ENCODE results near the gene CAPN11.

Gene CAPN11

GRCh38 chr6:44172731-44173500 is 14.3 kb downstream of the CAPN11 start:
- DNase-seq (ENCODE audit: low read depth, low spot score), result peak; percentile 73
- in situ Hi-C loops (cut with HindIII; ENCODE audit: low sequenced_read_pairs), result no loop called here
- peak; percentile 92 for TF ChIP-seq CTCF (IDR thresholded peaks at IDR 0.05; ENCODE audit: low read depth, low read length)
- no peak overlapping the region for H3K4me3 ChIP-seq (ENCODE audit: low read depth, low read length)

- no peak overlapping the region for H3K4me3 ChIP-seq (ENCODE audit: low read depth, low read length)
- TF ChIP-seq CTCF (IDR thresholded peaks at IDR 0.05; ENCODE audit: low read depth, low read length), result no peak
- no peak for DNase-seq (ENCODE audit: low read depth, low spot score)
- in situ Hi-C loops (cut with HindIII; ENCODE audit: low sequenced_read_pairs), result no loop called here
Observed at GRCh38 chr6:44176130-44176761, 17.6 kb downstream of the CAPN11 start.

GRCh38 chr6:44176762-44177509 is 18.3 kb downstream of the CAPN11 start:
- in situ Hi-C loops (cut with HindIII; ENCODE audit: low sequenced_read_pairs), result no loop called here
- no peak overlapping the region for H3K4me3 ChIP-seq (ENCODE audit: low read depth, low read length)
- no peak for DNase-seq (ENCODE audit: low read depth, low spot score)
- no peak for TF ChIP-seq CTCF (IDR thresholded peaks at IDR 0.05; ENCODE audit: low read depth, low read length)

- in situ Hi-C loops (cut with HindIII; ENCODE audit: low sequenced_read_pairs), result no loop called here
Observed at GRCh38 chr6:44177691-44178423, 19.2 kb downstream of the CAPN11 start.

GRCh38 chr6:44178424-44179071 is 19.9 kb downstream of the CAPN11 start:
- TF ChIP-seq CTCF (IDR thresholded peaks at IDR 0.05; ENCODE audit: low read depth, low read length), result no peak
- in situ Hi-C loops (cut with HindIII; ENCODE audit: low sequenced_read_pairs), result no loop called here
- no peak for DNase-seq (ENCODE audit: low read depth, low spot score)

More at GRCh38 chr6:44177691-44178423, 19.2 kb downstream of the CAPN11 start:
- TF ChIP-seq CTCF (IDR thresholded peaks at IDR 0.05; ENCODE audit: low read depth, low read length), result no peak
- peak; percentile 29 for DNase-seq (ENCODE audit: low read depth, low spot score)
- H3K4me3 ChIP-seq (ENCODE audit: low read depth, low read length), result no peak overlapping the region

More at GRCh38 chr6:44178424-44179071, 19.9 kb downstream of the CAPN11 start:
- no peak overlapping the region for H3K4me3 ChIP-seq (ENCODE audit: low read depth, low read length)

All from astrocyte of the spinal cord (primary cell).